Ascending aorta (tissue), 2 donors: ENCODE results near the gene TMC1. TPM values are rescaled to one million over a fixed set of nuclear protein-coding genes. Genes with fewer than 3 reads are reported as not detected.

Experiments used
- DNase-seq, 2 donors: peaks; one replicate each; pipeline ENCODE4 v3.0.0-alpha.2; 2019; ENCODE audit warnings: low spot score in 2 of 2
- H3K27ac ChIP-seq, 2 donors: fragments of 200-600 bp; sonication (generic); one replicate each; pipeline ENCODE4 v1.5.1; 2016 to 2017; ENCODE audit warnings: mild to moderate bottlenecking in 1 of 2
- H3K27me3 ChIP-seq: fragments of 200-600 bp; sonication (generic); one replicate; pipeline ENCODE4 v1.5.1; 2017
- H3K36me3 ChIP-seq, 2 donors: fragments of 200-600 bp; sonication (generic); one replicate each; pipeline ENCODE4 v1.5.1; 2016
- H3K4me1 ChIP-seq, 2 donors: fragments of 200-600 bp; sonication (generic); one replicate each; pipeline ENCODE4 v1.5.1; 2016 to 2017; ENCODE audit warnings: mild to moderate bottlenecking in 1 of 2
- H3K4me3 ChIP-seq, 2 donors: fragments of 200-600 bp; sonication (generic); one replicate each; pipeline ENCODE4 v1.5.1; 2016 to 2017; ENCODE audit warnings: mild to moderate bottlenecking in 1 of 2
- H3K9me3 ChIP-seq, 2 donors: fragments of 200-600 bp; sonication (generic); one replicate each; pipeline ENCODE4 v1.5.1; 2016
- intact Hi-C: fragments of 100-400 bp; cut with DNase I; formaldehyde crosslinking; loops from one replicate; pipeline ENCODE4 v1.15.1; 2023
- total RNA-seq: library from RNA; depleted of rRNA; stranded (reverse); fragments of >200 nt; gene quantifications from one replicate; pipeline ENCODE4 v1.1.0, GENCODE V29; 2016
- TF ChIP-seq, protein P1 (sequence below), 3 experiments: fragments of 200-600 bp in 2 of 3; fragments of 450-650 bp in 1 of 3; sonication (generic) in 2 of 3; IDR thresholded peaks; one replicate each; pipeline ENCODE4 v1.5.1; 2016 to 2019; ENCODE audit warnings: antibody characterized with exemption in 3 of 3, mild to moderate bottlenecking in 1 of 3, moderate library complexity in 1 of 3

TMC1 gene
- total RNA-seq, 1 donor from 2014 or later, result not detected

DNA sequence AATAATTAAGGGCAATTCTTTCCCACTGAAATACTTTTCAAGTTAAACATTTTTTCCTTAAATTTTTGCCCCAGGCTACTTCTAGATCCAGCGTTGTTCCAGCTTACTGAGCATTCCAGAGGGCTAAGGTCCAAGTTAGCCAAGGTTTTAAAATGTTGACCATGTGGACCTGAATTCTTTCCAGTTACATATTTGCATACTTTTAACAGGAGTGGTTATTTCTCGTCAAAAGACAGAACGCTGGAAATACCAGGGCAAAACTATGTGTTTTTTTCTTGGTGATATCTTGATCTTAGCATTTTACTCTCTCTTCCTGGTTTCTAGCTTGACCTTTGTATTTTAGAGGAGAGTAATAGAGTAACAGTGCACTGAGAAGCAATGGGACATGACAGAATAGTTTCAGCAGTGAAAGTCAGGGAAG is 32.8 kb downstream of the TMC1 start:
- Histone ChIP-seq H3K4me1 (peaks cover 0 to 4% of the 10 kb centered on the region in 2 donors), H3K27ac (peak overlapping the region; percentile 48 to 58), H3K27me3 (no peaks in the 10 kb centered on the region), H3K36me3 (no peaks in the 10 kb centered on the region), H3K9me3 (no peaks in the 10 kb centered on the region), H3K4me3 (peak overlapping the region in 1 of 2 donors; percentile 22)
- no peak for DNase-seq
- TF ChIP-seq, protein P1, sequence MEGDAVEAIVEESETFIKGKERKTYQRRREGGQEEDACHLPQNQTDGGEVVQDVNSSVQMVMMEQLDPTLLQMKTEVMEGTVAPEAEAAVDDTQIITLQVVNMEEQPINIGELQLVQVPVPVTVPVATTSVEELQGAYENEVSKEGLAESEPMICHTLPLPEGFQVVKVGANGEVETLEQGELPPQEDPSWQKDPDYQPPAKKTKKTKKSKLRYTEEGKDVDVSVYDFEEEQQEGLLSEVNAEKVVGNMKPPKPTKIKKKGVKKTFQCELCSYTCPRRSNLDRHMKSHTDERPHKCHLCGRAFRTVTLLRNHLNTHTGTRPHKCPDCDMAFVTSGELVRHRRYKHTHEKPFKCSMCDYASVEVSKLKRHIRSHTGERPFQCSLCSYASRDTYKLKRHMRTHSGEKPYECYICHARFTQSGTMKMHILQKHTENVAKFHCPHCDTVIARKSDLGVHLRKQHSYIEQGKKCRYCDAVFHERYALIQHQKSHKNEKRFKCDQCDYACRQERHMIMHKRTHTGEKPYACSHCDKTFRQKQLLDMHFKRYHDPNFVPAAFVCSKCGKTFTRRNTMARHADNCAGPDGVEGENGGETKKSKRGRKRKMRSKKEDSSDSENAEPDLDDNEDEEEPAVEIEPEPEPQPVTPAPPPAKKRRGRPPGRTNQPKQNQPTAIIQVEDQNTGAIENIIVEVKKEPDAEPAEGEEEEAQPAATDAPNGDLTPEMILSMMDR (IDR thresholded peaks at IDR 0.05), result no peak
- intact Hi-C loops, result no loop called here

GRCh38 chr9:72557549-72557948 is 36.1 kb downstream of the TMC1 start:
- no peak overlapping the region for H3K4me3 ChIP-seq
- TF ChIP-seq, protein P1 (IDR thresholded peaks at IDR 0.05), result no peak
- peaks cover 0 to 4% of the 10 kb centered on the region in 2 donors for H3K4me1 ChIP-seq
- H3K27me3 ChIP-seq, result no peaks in the 10 kb centered on the region
- H3K36me3 ChIP-seq, result no peaks in the 10 kb centered on the region
- intact Hi-C loops, result no loop called here
- no peak for DNase-seq
- H3K9me3 ChIP-seq, result no peaks in the 10 kb centered on the region
- H3K27ac ChIP-seq, result no peak overlapping the region

GRCh38 chr9:72560086-72560485 is 38.7 kb downstream of the TMC1 start:
- H3K9me3 ChIP-seq, result no peaks in the 10 kb centered on the region
- TF ChIP-seq, protein P1 (IDR thresholded peaks at IDR 0.05), result no peak
- intact Hi-C loops, result no loop called here
- H3K27ac ChIP-seq, result no peak overlapping the region
- H3K27me3 ChIP-seq, result no peaks in the 10 kb centered on the region
- no peaks in the 10 kb centered on the region for H3K36me3 ChIP-seq
- H3K4me3 ChIP-seq, result no peak overlapping the region
- no peaks in the 10 kb centered on the region for H3K4me1 ChIP-seq
- no peak for DNase-seq

DNA sequence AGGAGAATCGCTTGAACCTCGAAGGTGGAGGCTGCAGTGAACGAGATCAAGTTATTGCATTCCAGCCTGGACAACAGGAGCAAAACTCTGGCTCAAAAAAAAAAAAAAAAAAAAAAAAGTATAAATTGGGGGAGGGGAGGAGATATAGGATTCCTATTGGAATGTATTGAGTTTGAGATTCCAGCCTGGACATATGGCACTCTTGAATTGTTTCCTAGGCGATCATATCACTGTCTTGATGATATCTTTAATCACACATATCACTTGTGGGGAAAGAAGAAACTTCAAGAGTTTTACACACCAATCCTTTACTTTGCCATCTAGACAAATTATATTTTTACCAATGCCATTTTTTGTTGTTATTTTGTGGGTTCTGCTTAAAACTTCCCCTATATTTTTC is 42.4 kb downstream of the TMC1 start:
- H3K36me3 ChIP-seq, result no peaks in the 10 kb centered on the region
- no peaks in the 10 kb centered on the region for H3K27me3 ChIP-seq
- no peaks in the 10 kb centered on the region for H3K9me3 ChIP-seq
- intact Hi-C loops, result no loop called here
- TF ChIP-seq, protein P1 (IDR thresholded peaks at IDR 0.05), result no peak
- no peak for DNase-seq
- H3K4me3 ChIP-seq, result no peak overlapping the region
- no peaks in the 10 kb centered on the region for H3K4me1 ChIP-seq
- H3K27ac ChIP-seq, result no peak overlapping the region

- no peaks in the 10 kb centered on the region for H3K36me3 ChIP-seq
- H3K4me1 ChIP-seq, result no peaks in the 10 kb centered on the region
- no peak overlapping the region for H3K27ac ChIP-seq
- H3K27me3 ChIP-seq, result no peaks in the 10 kb centered on the region
- no peak overlapping the region for H3K4me3 ChIP-seq
- H3K9me3 ChIP-seq, result no peaks in the 10 kb centered on the region
- DNase-seq, result no peak
- TF ChIP-seq, protein P1 (IDR thresholded peaks at IDR 0.05), result no peak
- intact Hi-C loops, result no loop called here
These were observed 43.3 kb downstream of the TMC1 start for GRCh38 chr9:72564479-72565281.
